HL-60 (cell line): ENCODE measurements around the gene ZFP36L1.

Experiments used
- CTCF ChIP-seq: IDR thresholded peaks from one replicate; pipeline ENCODE4 v1.5.1; 2011; ENCODE audit warnings: low read length, control low read depth, inconsistent platforms; ENCODE audit not compliant: insufficient read depth
- GABPA ChIP-seq: IDR thresholded peaks from 2 replicates; pipeline ENCODE4 v1.6.1; 2012; ENCODE audit warnings: low read depth
- REST ChIP-seq: IDR thresholded peaks from 2 replicates; pipeline ENCODE4 v1.6.1; 2012; ENCODE audit warnings: low read depth; ENCODE audit not compliant: insufficient replicate concordance

GRCh38 chr14:68840454-68840853 lies 47.6 kb upstream of the ZFP36L1 start:
- TF ChIP-seq CTCF (no peak), REST (no peak), GABPA (no peak)
